ENCODE measurements around the gene ECT2L. TPM values are rescaled to one million over a fixed set of nuclear protein-coding genes. Genes with fewer than 3 reads are reported as not detected.
"Not testable (repeated sequence)": the region's sequence is repeated elsewhere in the genome, so short reads cannot be mapped to it uniquely, and the experiment has no call there.

ECT2L gene
- total RNA-seq, 1 donor from 2014 or later: 0.70 TPM

DNA sequence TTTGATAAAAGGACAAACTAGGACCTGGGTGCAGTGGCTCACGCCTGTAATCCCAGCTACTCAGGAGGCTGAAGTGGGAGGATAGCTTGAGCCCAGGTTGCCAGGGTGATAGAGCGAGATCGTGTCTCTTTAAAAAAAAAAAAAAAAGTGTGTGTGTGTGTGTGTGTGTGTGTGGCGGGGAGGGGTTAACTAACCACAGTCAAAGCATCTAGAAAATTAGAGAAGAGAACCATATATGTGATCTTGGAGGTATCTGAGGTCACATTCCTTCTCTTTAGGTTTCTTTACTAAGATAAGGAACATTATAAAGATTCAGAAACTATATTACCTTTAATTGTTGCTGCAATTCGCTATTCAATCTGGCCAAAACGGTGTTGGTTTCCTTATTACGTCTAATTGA is 111.3 kb downstream of the ECT2L start:
- intact Hi-C loops (cut with DNase I): no loop called here
- DNase-seq (no peak), ATAC-seq (ENCODE audit: poor library complexity) (no peak)

DNA sequence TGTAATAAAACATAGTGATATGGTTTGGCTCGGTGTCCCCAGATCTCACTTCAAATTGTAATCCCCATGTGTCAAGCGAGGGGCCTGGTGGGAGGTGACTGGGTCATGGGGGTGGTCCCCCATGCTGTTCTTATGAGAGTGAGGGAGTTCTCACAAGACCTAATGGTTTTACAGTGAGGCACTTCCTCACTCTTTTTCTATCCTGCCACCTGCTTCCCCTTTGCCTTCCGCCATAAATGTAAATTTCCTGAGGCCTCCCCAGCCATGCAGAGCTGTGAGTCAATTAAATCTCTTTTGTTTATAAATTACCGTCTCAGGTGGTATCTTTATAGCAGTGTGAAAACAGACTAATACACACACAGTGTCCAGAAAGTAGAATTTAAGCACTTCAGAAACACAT is 113.6 kb downstream of the ECT2L start:
- DNase-seq (no peak), ATAC-seq (ENCODE audit: poor library complexity) (no peak)
- intact Hi-C loops (cut with DNase I): no loop called here

DNA sequence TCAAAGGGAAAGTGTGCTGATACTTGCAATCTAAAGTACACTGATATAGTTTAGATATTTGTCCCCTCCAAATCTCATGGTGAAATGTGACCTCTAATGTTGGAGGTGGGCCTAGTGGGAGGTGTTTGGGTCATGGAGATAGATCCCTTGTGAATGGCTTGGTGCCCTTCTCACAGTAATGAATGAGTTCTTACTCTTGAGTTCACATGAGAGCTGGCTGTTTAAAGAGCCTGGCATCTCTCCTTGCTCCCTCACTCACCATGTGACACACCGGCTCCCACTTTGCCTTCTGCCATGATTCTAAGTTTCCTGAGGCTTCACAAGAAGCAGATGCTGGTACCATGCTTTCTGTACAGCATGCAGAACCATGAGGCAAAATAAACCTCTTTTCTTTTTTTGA is 114.1 kb downstream of the ECT2L start:
- no peak for DNase-seq
- intact Hi-C loops (cut with DNase I): no loop called here
- peak; percentile 85 for ATAC-seq (ENCODE audit: poor library complexity)

DNA sequence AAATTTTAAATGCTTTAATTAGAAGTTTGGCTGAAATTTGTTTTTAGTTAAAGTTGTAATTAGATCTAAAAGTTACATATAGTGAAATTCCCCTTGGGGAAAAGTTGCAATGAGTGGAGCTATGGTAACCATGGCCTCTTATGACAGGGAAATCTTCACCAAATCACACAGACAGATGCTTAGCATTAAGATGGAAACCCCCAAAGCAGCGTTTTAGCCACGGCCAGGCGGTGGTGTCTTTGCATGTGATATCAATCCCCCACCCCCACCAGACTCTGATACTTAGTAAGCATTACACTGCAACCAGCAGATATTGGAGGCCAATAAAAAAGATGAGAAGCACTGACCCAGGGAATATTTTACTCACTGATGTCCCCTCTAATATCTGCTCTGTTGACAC is 116.4 kb downstream of the ECT2L start:
- no peak for ATAC-seq (ENCODE audit: poor library complexity)
- intact Hi-C loops (cut with DNase I): no loop called here

DNA sequence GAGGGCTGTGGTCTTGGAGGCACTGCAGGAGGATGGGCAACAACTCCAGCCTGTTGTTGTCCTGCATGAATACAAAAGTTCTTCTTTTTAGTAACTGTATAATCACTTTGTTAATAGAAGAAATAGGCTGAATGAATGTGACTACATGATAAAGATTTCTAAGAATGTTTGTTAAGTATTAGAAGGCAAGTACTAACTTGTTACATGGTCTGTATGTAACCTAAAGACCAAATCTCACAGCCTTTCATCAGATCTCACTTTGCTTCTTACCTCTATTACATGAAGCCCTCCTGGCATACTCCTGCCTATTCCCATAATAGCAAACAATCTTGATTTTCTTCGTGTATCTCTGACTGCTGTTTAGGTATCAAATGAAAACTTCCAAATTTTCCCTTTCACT is 118.8 kb downstream of the ECT2L start:
- intact Hi-C loops (cut with DNase I): no loop called here
- DNase-seq (no peak), ATAC-seq (ENCODE audit: poor library complexity) (no peak)

More for the DNA sequence above, 116.4 kb downstream of the ECT2L start:
- DNase-seq: no peak

DNA sequence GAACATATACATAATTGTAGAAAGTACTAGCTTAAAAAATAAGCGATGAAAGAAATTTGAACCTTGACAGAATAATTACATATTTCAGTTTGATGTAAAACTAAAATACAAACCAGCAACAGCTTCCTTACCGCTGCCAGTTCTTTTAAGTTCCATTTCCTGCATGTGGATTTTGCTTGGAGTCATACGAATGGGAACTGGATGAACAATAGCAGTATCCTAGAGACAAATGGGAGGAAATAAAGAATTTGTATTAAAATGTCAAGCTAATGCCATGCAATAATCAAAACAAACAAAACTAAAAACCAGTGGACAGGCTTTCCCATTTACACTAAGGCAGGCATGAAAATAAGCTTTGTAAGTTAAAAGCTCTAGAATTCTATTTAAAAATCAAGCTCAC is 125.0 kb downstream of the ECT2L start:
- no peak for ATAC-seq (ENCODE audit: poor library complexity)
- intact Hi-C loops (cut with DNase I): no loop called here
- DNase-seq: no peak

DNA sequence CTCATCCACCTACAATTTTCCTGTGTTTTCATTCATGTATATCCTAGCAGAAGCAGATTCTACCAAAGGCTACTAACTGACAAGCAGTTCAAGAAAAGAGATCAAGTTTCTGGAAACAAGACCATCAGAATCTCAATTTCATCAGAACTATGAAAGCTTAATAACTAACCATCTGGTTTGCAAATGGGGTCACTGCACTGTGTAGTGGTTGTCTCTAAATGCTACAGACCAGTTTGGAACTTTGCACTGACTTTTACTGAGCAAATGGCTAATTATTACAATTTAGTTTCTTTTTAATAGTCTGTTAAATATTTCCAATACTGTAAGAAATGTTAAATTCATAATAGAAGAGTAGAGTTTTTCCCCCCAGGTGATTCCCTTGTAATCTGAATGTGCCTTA is 127.7 kb downstream of the ECT2L start:
- ATAC-seq (ENCODE audit: poor library complexity) (no peak), DNase-seq (no peak)
- intact Hi-C loops (cut with DNase I): no loop called here

DNA sequence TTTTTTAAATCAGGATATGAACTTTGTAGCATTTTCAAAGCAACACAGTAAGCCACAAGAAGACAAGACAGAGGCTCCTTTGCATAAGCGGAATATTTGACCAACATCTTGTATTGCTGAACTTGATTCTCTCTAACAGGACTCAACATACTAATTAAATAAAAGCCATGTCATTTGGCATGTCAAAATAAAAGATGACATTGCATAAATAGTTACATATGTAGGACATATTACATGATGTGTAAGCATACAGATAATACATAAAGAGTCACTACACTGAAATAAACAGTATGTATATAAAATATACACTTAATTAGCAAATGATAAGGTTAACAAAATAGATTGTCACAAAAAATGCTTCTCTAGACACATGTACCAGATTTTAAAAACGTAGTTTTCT is 129.9 kb downstream of the ECT2L start:
- intact Hi-C loops (cut with DNase I): no loop called here
- no peak for ATAC-seq (ENCODE audit: poor library complexity)
- DNase-seq: no peak

DNA sequence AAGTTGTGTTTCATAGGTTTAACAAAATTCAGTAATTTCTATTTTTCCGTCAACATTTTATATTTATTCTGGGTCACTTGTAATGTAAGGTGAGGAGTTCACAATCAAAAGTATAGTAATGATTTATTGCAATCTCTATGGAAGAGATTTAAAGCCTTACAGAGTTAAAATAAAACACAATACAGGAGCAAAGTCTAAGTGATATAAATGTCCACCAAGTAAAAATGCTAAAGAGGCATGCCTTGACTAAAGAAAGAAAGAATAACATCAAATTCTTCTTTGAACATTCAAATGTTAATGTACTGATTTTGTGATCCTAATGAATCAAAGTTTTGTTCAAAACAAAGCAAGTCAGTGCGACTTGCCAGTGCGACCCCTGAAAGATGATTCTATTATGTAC is 130.7 kb downstream of the ECT2L start:
- no peak for ATAC-seq (ENCODE audit: poor library complexity)
- DNase-seq: no peak
- intact Hi-C loops (cut with DNase I): no loop called here

DNA sequence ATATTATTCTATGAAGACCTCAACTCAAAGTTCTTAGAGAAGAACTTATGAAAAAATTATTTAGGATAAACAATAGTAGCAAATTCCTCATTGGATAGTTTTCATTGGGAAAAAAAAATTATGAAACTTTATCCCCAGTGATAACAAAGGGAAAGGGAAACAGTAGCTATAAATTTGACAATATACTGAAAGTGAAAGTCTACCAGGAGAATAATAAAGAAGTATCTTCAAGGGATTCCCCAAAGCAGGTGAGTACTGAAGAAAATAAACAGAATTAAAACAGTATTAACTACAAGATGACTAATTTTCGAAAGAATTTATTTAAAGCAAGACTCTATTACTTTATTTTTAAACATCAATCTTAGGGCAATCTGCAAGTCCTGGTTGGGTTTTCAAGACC is 135.8 kb downstream of the ECT2L start:
- intact Hi-C loops (cut with DNase I): no loop called here
- ATAC-seq (ENCODE audit: poor library complexity): no peak
- DNase-seq: no peak

DNA sequence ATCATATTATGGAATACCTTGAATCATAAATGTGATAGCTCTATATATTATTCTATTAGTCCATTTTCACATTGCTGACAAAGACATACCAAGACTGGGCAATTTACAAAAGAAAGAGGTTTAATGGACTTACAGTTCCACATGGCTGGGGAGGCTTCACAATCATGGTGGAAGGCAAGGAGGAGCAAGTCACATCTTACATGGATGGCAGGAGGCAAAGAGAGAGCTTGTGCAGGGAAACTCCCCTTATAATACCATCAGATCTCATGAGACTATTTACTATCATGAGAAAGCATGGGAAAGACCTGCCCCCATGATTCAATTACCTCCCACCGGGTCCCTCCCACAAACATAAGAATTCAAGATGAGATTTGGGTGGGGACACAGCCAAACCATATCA is 141.0 kb downstream of the ECT2L start:
- ATAC-seq (ENCODE audit: poor library complexity); intact Hi-C loops (cut with DNase I); DNase-seq: not testable (repeated sequence)

DNA sequence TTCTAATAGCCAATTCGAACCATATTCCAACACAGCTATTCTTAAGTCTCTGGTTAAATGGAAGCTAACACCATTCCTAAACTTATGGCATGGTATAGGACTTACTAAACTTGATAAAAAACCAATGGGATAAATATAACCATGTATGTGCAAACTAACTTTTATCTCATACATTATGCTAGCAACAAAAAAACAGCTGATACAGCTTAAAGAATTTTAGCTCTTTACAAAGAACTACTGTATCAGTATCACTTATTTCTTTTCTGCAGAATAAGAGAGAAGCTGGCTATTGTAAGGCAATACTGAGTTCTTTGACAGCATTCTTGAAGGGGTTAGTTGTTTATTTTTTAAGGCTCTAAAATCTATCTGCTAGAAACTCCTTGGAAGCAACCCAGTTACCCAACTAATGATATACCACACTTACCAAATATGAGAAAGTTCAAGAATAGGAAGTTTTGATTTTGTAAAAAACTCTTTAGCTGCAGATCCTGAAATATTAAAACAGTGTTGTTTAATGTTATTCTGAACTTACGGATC is 147.3 kb downstream of the ECT2L start:
- no peak for DNase-seq
- no peak for ATAC-seq (ENCODE audit: poor library complexity)
- intact Hi-C loops (cut with DNase I): no loop called here

DNA sequence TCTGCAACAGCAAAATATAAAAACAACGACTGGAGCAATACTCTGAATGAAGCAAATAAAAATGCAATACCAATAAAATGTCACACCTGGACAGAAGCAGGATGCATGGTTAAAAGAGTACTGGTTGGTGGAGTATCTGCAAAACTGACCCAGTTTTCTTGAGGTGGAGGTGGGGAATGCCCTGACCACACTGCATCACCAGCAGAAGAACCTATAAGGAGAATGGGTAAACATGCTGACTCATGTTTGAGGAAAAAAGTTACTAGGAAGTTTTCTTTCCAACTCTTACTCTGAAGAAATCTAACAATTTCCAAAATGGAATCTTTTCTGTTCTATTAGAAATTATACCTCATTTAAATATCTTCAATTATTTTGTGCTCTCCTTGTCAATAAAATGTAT is 148.5 kb downstream of the ECT2L start:
- intact Hi-C loops (cut with DNase I): no loop called here
- no peak for DNase-seq
- no peak for ATAC-seq (ENCODE audit: poor library complexity)

DNA sequence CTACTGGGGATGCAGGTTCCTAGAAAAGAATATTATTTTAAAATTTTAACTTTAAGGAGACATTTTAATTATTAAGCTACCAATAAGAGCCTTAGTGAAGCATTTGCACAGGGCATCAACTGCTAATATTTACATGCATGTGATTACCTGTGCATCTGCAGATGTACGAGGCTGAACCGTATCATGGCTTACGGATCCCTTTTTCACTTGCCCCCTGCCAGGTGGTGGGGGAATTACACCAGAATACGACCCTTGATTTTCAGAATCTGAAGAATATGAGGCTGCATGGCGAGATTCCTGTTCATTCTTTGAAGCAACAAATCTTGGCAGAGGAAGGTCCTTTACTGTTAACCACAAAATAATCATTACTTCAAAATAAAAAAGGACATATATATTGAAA is 149.5 kb downstream of the ECT2L start:
- ATAC-seq (ENCODE audit: poor library complexity) (no peak), DNase-seq (no peak)
- intact Hi-C loops (cut with DNase I): no loop called here

DNA sequence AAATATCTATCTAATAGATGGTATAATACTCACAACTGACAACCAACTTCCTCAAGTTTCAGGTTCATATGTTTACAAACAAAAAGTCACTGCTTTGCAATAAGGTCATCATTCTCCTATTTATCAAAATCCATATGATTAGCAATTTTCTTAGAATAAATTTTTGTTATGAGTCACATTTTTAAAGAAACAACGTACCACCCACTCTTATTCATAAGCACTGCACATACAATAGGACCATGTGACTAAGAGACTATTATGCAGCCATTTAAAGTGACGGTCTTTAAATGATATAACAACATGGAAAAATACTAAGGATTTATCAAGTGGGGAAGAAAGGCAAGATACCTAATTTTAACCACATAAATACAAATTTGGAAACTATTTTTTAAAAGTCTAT is 152.1 kb downstream of the ECT2L start:
- intact Hi-C loops (cut with DNase I): no loop called here
- DNase-seq (no peak), ATAC-seq (ENCODE audit: poor library complexity) (no peak)

DNA sequence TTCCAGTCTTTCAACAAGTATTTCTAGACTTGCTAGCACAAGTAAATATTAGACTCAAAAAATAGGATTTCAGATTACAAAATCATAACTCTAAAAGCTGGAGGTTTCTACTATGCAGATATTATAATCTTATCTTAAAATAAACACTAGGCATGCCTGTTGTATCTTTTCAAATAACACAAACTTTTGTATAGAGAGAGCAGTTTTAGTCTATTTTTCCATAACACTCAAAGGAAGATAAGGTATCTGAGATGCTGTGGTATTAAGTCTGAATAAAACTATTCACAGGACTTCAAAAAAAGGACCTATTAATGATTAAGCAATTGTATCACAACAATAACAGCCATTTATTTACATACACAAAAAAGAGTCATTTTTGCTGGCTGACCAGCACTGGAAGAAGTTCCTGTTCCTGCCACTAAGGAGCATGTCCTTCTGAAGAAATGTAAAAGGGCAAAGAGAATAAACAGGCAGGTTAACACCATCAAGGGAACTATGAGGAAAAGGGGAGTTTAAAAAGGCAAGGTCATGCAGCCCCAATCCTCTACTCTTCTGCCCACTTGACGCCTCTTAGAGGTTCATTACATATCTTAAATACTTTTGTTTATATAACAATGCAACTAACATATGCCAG is 152.8 kb downstream of the ECT2L start:
- intact Hi-C loops (cut with DNase I): no loop called here
- ATAC-seq (ENCODE audit: poor library complexity): peak; percentile 32
- DNase-seq: no peak

DNA sequence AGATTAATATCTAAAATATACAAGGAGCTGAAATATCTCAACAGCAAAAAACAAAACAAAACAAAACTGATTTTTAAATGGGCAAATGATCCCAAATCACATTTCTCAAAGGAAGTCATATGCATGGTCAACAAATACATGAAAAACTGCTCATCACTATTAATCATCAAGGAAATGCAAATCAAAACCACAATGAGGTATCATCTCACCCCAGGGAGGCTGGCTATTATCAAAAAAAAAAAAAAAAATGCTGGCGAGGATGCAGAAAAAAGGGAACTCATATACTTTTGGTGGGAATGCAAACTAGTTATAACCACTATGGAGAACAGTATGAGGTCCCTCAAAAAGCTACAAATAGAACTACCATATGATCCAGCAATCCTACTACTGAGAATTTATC is 157.6 kb downstream of the ECT2L start:
- intact Hi-C loops (cut with DNase I): no loop called here
- DNase-seq (no peak), ATAC-seq (ENCODE audit: poor library complexity) (no peak)

All from Right ventricle myocardium superior (tissue), 1 donor.